WERI-Rb-1 (cell line): ENCODE measurements around the gene IQSEC3.
A peak's percentile ranks its signal among the peaks of the same experiment; 100 is the strongest.

Experiments used
- DNase-seq: peaks from one replicate; pipeline ENCODE4 v3.0.0-alpha.2; 2020
- H3K27ac ChIP-seq: fragments of 250-450 bp; sonication (Bioruptor Pico); 2 replicates; pipeline ENCODE4 v1.5.1; 2020; ENCODE audit warnings: mild to moderate bottlenecking, moderate library complexity
- H3K27me3 ChIP-seq: fragments of 250-450 bp; sonication (Bioruptor Pico); 2 replicates; pipeline ENCODE4 v1.5.1; 2021; ENCODE audit warnings: mild to moderate bottlenecking, low read depth, moderate library complexity; ENCODE audit not compliant: insufficient read depth, severe bottlenecking
- H3K36me3 ChIP-seq: fragments of 250-450 bp; sonication (Bioruptor Pico); 2 replicates; pipeline ENCODE4 v1.5.1; 2020; ENCODE audit warnings: mild to moderate bottlenecking, moderate library complexity
- H3K4me3 ChIP-seq: 2 replicates; pipeline ENCODE4 v1.5.1; 2011; ENCODE audit warnings: low read depth, mild to moderate bottlenecking, control low read depth, low read length
- H3K9me3 ChIP-seq: fragments of 250-450 bp; sonication (Bioruptor Pico); 2 replicates; pipeline ENCODE4 v1.5.1; 2021; ENCODE audit warnings: mild to moderate bottlenecking, moderate library complexity; ENCODE audit not compliant: severe bottlenecking
- TF ChIP-seq, protein P1 (sequence below): IDR thresholded peaks from 2 replicates; pipeline ENCODE4 v1.5.1; 2011; ENCODE audit warnings: low read depth, mild to moderate bottlenecking, control low read depth, inconsistent platforms, low read length

Gene IQSEC3

DNA sequence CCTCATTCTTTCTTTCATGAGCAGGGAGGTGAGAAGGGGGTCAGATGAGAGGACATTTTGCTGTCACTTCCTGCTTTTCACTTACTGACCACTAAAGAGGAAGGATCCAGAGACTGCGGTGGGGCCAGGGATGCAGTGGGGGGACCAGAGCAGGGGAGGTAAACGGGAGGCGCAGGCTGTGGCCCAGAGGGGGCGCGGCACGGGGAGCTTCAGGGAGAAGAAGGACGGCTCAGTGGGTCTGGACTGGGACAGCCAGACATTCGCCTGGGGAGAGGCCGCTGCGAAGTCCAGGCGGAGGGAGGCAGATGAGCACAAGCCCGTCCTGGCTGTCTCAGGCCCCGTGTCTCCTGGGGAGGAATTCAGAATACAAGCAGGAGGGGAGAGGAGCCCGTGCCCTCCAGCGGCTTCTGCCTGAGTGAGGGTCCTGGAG is 106.2 kb downstream of the IQSEC3 start:
- no peak for DNase-seq
- peak overlapping the region; percentile 28; the same call in 1 of the 2 replicates for H3K27ac ChIP-seq
- TF ChIP-seq, protein P1, sequence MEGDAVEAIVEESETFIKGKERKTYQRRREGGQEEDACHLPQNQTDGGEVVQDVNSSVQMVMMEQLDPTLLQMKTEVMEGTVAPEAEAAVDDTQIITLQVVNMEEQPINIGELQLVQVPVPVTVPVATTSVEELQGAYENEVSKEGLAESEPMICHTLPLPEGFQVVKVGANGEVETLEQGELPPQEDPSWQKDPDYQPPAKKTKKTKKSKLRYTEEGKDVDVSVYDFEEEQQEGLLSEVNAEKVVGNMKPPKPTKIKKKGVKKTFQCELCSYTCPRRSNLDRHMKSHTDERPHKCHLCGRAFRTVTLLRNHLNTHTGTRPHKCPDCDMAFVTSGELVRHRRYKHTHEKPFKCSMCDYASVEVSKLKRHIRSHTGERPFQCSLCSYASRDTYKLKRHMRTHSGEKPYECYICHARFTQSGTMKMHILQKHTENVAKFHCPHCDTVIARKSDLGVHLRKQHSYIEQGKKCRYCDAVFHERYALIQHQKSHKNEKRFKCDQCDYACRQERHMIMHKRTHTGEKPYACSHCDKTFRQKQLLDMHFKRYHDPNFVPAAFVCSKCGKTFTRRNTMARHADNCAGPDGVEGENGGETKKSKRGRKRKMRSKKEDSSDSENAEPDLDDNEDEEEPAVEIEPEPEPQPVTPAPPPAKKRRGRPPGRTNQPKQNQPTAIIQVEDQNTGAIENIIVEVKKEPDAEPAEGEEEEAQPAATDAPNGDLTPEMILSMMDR, result no peak
- H3K4me3 ChIP-seq, result no peak overlapping the region
- no peaks in the 10 kb centered on the region for H3K27me3 ChIP-seq
- no peaks in the 10 kb centered on the region for H3K36me3 ChIP-seq
- no peaks in the 10 kb centered on the region for H3K9me3 ChIP-seq

DNA sequence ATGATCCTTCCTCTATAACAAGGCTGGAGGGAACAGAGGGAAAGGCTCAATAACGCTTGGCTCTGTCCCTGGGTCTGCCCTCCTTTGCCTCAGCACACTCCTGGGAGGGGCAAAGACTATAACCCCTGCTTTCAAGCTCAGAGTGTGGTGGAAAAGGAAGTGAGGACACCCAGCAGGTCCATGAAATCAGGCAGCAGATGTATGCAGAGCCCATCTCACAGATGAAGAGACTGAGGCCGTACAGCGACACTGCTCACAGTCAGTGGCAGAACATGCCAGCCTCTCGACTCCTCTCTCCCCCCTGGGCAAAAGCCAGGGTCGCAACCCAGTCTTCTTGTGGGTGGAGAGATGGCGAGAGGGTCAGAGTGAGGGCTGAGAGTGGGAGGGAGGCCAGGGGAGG is 107.6 kb downstream of the IQSEC3 start:
- H3K27ac ChIP-seq, result no peak overlapping the region; the same call in 1 of the 2 replicates
- H3K4me3 ChIP-seq, result no peak overlapping the region
- TF ChIP-seq, protein P1, result no peak
- no peaks in the 10 kb centered on the region for H3K36me3 ChIP-seq
- DNase-seq, result no peak
- no peaks in the 10 kb centered on the region for H3K9me3 ChIP-seq
- H3K27me3 ChIP-seq, result no peaks in the 10 kb centered on the region

DNA sequence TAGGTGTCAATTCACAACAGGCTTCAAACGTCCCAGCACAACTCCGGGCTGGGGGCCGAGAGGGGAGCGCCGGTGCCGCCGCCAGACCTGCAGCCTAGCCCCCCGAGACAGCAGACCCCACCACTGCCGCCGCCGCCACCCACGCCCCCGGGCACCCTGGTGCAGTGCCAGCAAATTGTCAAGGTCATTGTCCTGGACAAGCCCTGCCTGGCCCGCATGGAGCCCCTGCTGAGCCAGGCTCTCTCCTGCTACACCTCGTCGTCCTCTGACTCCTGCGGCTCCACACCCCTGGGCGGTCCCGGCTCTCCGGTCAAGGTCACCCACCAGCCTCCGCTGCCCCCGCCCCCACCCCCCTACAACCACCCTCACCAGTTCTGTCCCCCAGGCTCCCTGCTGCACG is 108.0 kb downstream of the IQSEC3 start:
- Histone ChIP-seq H3K27ac (no peak overlapping the region; the same call in 1 of the 2 replicates), H3K36me3 (no peaks in the 10 kb centered on the region), H3K9me3 (no peaks in the 10 kb centered on the region), H3K27me3 (no peaks in the 10 kb centered on the region), H3K4me3 (no peak overlapping the region)
- no peak for DNase-seq
- TF ChIP-seq, protein P1, result no peak

DNA sequence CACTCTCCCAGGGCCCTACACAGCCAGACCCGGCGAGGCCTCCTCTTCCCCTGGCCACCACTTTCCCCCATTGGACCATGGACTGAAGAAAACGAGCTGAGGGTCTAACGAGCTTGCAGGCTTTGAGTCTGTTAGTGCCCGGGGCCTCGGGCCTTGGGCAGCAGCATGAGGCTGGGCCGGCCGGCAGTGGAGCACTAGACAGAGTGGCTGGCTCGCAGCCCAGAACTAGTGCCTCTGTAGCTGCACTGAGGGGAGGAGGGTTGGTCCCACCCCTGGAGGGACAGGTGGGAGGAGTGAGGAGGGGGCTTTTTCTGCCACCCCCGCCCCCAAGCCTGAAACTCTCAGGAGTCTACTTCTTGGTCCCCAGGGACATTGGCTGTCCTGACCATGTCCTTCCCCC is 108.7 kb downstream of the IQSEC3 start:
- no peaks in the 10 kb centered on the region for H3K9me3 ChIP-seq
- TF ChIP-seq, protein P1, result no peak
- H3K36me3 ChIP-seq, result no peaks in the 10 kb centered on the region
- H3K27ac ChIP-seq, result peak overlapping the region; percentile 87
- H3K27me3 ChIP-seq, result no peaks in the 10 kb centered on the region
- no peak for DNase-seq
- no peak overlapping the region for H3K4me3 ChIP-seq

DNA sequence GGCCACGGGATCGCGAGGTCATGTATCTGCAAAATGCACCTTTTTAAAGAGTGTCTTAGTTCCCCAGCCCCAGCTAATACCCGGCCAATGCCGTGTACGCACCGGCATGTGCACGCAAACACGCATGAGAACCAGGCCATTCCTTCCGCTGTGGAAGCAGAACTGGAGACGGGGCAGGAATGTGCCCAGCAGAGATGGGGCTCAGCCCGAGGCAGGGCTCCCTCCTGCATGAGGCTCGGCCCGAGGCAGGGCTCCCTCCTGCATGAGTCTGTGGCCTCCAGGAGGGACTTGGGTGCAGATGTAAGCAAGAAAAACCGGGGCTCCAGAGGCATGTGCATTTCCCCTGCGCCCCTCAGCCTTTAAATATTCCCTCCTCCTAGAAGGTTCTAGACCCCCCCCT is 109.2 kb downstream of the IQSEC3 start:
- peak overlapping the region; percentile 87 for H3K27ac ChIP-seq
- TF ChIP-seq, protein P1, result no peak

More for the DNA sequence above, 109.2 kb downstream of the IQSEC3 start:
- no peak for DNase-seq
- no peak overlapping the region for H3K4me3 ChIP-seq
- no peaks in the 10 kb centered on the region for H3K27me3 ChIP-seq
- no peaks in the 10 kb centered on the region for H3K9me3 ChIP-seq
- H3K36me3 ChIP-seq, result no peaks in the 10 kb centered on the region
